Activated CD4-positive, alpha-beta T cell treated with anti-CD3 and anti-CD28 coated beads, Interleukin-2, Interleukin-6, amounts not matched to agents 100 ng/mL and 50 ng/mL, durations not matched to agents 16 hours and 8 hours (primary cell): ENCODE data around the gene COL1A1.

Experiments
- DNase-seq: peaks from one replicate; pipeline ENCODE4 v3.0.0-alpha.2; 2020

The COL1A1 gene

DNA sequence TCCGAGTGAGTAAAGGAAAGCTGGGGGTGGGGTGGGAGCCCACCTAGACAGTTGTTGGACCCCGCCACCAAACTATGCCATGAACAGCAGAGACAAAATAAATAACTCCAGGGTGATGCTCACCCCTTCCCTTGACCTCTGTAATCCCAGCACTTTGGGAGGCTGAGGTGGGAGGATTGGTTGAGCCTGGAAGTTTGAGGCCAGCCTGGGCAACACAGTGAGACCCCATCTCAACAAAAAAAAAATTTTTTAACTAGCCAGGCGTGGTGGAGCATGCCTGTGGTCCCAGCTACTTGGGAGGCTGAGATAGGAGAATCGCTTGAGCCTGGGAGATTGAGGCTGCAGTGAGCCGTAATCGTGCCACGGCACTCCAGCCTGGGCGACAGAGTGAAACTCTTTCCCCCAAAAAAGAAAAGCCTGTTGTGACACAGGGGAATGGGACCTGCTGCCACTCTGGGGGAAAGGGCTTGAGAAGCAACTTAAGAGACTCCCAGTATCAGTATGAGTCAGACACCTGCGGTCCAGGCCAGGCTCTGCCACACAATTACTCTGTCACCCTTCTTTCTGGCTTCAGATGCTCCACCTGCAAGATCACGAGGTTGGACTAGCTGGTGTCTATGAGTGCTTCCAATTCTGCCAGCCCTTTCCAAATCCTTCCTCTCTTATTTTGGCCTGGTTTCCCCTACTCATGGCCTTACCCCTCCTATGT lies 30.6 kb downstream of the COL1A1 start:
- DNase-seq, result peak; percentile 60

DNA sequence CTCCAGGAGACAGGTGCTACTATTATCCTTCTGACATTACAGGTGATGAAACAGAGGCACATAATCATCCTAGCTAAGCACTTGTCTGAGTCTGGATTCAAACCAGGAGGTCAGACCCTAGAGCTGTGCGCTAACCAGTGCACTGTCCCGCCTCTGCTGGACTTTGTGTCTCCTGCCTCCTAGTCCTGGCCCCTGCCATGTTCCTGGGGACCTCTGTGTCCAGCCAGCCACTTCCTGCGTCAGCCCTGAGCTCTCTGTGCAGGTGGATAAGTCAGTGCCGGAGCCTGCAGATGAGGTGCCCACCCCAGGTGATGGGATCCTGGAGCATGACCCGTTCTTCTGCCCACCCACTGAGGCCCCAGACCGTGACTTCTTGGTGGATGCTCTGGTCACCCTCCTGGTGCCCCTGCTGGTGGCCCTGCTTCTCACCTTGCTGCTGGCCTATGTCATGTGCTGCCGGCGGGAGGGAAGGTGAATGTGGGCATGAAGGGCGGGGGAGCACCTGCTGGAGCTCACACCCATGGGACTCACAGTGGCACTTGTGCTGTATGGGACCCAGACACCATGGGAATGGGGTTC lies 31.5 kb downstream of the COL1A1 start:
- DNase-seq, result no peak

DNA sequence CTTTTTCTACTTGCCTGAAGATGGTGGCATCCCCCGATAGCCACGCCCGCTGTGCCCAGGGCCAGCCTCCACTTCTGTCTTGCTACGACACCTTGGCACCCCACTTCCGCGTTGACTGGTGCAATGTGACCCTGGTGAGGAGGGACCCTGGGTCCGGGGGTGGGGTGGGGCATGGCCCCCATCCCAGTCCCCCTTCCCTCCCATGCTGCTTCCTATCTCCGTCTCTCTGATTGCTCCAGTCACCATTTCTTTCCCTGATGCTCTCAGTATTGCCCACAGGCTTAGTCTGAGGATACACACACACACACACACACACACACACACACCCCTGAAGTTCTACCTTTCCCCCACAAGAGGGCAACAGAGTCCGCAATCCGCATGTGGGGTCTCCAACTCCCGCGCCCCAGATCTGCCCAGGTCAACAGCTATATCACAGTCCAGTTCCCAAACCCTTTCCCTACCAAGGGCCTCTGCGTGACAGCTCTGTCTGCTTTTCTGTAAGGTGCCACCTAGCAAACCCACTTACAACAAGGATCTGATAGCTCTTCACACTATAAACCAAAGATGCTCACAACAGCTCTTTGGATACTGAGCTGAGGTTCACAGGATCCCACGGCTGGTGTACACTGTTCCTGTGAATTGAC lies 32.2 kb downstream of the COL1A1 start:
- DNase-seq, result peak; percentile 68

DNA sequence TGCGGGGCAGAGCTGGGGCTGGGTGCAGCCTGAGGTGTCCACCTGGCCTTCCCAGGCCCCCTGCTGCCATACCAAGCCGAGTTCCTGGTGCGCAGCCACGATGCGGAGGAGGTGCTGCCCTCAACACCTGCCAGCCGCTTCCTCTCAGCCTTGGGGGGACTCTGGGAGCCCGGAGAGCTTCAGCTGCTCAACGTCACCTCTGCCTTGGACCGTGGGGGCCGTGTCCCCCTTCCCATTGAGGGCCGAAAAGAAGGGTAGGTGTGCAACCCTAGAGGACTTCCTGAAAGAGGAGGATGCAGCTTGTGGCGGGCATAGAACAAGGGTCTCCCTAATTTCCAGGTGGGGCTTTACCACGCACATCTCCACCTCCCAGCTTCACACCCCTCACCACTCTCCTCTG lies 33.1 kb downstream of the COL1A1 start:
- DNase-seq, result no peak

DNA sequence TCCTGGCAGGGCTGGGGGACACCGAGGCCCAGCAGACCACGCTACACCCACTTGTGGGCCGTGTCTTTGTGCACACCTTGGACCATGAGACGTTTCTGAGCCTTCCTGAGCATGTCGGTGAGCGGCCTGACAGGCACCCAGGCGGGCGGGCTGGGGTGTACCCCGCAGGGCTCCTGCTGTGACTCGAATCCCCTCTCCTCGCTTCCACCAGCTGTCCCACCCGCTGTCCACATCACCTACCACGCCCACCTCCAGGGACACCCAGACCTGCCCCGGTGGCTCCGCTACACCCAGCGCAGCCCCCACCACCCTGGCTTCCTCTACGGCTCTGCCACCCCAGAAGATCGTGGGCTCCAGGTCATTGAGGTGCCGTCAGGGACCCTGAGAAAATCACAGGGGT lies 34.1 kb downstream of the COL1A1 start:
- DNase-seq, result no peak

DNA sequence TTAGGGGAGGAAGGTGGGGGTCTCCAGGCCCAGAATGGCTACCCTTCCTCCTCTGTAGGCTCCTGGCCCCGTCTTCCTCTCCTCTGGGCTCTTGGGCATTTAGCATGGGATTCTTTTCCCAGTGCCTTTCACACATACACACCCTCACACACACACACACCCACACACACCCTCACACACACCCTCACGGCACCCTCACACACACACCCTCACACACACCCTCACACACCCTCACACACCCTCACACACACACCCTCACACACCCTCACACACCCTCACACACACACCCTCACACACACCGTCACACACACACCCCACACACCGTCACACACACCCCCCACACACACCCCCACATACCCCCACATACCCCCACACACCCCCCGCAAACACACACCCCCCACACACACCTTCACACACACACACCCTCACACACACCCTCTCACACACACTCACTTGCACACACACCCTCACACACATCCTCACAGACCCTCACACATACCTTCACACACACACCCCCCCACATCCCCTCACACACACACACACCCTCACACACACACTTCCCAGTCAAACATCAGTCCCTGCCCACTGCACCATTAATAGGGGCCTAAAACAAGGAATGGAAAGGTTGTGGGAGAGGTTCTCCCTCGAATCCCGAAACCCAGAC lies 34.8 kb downstream of the COL1A1 start:
- no peak for DNase-seq

DNA sequence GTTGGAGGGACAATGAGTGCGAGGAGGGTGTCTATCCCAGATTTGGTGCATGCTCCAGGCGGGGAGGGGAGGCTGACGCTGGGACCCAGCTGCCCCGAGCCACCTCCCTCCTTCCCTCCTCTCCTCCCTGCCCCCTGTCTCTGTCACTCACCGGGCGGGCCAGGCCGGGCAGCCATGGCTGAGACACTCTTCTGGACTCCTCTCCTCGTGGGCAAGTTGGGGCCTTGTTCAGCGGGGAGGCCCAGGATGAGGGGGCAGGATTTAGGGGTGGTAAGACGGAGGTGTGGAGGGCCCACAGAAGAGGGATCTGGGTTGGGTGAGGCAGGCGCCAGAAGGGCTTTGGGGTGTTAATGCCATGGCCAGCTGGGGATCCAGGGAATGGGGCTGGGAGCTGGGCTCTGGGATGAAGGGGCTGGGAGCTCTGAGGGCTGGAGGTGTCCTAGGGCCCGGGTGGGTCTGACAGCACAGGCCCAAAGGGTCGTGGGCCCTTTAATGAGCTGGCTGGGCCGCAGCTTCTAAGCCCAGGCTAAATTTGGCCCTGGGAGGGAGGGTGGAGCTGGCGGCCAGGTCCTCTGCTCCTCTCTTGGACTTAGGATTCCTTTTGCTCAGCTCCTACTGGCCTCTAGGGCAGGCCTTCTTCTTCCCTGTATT lies 35.4 kb downstream of the COL1A1 start, which contains the start of gene SGCA:
Gene SGCA, plus strand, starts transcription at position 139 of the 651 bp plus-strand sequence. Its CDS starts 36 bp downstream, at position 175.
- DNase-seq, result no peak

DNA sequence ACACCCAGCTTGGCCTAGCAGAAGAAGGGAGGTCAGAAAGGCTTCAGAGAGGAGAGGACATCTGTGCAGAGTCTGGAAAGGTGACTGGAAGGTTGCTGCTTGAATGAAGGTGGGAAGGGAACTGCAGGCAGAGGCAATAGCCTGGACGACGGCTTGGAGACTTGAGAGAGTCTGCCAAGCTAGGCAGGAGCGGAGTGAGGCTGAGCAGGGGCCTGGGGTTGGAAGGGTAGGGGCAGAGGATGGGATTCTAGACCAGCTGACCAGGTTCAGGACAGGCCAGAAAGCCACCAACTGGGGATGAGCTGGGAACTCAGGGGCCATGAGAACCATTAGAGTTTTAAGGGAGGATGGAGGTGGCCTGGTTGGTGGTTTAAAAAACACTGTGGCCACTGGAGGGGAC lies 36.0 kb downstream of the COL1A1 start:
- no peak for DNase-seq

DNA sequence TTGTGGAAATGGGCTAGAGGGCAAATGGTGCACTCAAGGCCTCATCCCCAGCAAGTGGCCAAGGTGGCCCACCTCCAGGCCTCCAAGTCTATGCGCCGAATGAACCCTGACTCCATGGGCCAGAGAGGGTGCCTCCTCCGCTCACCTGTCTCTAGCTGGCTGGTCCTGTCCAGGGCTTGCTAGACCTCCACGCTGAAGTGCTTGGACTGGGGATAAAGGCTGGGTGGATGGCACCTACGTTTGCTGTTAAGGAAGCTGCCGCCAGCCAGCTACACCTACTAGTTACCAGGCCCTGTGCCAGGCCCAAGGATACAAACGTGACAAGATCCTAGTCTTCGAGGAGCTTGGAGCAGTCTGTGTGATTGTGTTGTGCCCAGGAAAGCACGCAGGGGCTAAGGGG lies 36.4 kb downstream of the COL1A1 start:
- no peak for DNase-seq

DNA sequence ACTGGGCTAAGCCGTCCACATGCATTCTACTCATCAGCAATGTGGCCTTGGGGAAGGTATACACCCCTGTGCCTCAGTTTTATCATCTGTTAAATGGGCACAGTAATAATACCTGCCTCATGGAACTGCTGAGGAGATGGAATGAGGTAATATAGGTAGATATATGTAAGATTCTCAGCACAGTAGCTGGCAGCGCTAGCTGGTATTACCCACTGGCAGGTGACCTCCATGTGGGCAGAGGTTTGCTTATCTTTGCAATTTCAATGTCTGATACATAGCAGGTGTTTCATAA lies 36.8 kb downstream of the COL1A1 start:
- DNase-seq, result no peak

DNA sequence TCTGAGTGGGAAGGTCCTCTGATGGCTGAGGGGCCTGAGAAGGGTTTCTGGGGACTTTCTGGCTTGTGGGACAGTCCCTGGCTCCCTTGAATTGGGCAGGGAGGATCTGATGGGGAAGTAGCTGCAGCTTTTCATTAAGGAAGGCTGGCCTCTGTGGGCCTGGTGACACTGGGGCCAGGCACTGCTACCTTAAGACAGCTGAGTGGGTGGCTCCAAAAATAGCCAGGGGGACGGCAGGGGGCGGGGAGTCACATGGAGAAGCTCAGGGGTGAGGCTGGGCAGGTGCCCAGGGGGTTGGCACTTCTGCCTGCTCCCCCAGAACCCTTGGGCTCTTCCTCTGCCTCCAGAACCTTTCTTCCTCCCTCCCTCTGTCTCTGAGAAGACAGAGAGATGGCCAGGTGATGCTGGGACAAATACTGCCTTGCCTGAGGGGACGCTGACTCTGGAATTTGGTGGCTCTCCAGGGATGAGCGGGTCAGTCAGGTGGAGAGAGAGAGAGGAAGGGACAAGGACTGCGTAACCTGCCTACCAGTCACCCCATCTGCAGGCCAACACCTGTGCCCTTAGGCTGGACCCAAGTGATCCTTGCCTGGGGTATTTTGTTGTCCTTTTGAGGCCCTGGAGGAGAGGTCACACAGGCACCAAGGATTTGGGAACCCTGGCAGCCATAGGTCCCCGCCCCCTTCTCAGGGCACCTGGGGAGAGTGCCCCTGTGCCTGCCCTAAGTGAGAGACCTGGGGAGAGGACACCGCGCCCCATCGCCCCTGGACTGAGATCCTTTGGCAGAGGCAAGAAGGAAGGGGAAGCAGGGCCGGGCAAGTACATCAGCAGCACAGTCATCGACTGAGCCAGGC lies 37.4 kb downstream of the COL1A1 start:
- no peak for DNase-seq

DNA sequence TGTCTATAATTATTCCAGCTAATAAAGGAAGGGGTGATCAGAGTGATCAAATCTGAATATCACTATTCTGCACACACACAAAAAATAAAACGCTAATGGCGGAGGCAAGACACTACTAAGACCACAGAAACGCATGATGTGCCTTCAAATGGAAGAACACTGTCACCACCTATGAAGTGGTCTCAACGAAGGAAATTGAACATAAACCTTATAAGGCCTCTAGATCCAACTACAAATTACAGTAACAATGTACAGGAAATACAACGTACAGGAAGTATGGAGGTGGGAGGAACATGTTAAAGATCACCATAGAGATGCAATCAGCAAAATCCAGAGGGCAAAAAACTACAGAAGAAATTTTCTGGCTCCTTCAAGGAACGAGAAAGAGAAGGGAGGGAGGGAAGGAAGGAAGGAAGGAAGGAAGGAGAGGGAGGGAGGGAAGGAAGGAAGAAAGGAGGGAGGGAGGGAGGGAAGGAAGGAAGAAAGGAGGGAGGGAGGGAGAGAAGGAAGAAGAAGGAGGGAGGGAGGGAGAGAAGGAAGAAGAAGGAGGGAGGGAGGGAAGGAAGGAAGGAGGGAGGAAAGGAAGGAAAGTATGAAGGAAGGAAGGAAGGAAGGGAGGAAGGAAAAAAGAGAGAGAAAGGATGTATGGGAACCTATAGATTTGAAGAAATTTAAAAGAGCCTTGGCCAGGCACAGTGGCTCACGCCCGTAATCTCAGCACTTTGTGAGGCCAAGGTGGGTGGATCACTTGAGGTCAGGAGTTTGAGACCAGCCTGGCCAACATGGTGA lies 38.8 kb downstream of the COL1A1 start:
- DNase-seq, result no peak

DNA sequence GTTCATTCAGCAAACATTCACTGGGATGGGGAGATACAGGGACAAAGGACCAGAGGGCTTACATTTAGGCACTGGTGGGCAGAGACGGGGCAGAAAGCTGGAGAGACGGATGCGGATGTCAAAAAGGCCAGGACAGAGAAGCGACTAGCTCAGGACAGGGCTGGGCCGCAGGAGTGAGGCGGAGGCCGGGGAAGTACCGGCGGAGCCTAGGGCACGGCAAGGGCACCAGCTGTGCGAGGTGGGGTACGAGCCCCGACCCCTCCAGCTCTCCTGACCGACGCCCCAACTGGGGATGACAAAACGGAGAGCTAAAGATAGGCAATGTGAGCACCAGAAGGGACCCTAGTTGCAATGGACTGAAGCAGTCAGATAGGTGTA lies 39.5 kb downstream of the COL1A1 start:
- no peak for DNase-seq

DNA sequence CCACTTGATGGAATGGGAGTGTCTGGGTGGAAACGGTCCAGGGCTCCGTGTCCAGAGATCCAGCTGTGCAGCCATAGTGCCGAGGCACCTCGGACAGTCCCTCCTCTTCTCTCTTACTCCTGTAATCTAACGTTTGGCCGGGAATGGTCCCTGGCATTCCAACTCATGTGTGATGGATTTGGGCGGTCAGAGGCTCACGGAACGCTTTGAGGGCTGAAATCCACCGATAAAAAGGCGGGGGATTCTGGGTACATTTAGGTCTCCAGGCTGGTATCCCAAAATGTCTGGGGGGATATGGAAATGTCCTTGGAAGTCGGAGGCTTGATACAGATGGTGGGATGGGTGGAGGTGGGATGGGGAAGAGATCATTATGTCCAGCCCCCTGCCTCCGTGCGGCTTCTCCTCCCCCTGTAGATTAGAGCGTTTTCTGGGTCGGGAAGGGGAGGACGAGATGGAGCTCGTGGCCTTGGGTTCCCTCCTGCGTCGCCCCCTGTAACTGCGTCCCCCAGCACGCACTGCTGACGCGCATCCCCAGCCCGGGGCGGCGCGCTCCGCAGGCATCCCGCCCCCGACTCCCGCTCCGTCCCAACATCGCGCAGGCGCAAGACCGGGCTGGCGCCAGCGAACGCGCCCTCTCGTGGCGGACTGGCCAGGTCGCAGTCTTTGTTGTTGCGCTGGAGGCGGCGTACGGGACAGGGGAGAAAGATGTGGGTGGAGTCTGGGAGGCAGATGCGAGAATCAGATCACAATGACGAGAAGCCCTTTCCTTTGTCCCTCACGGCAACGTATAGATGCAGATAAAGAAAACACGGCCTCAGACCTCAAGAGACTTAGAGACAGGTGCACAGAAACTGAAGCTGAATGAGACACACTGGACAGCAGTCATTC lies 40.2 kb downstream of the COL1A1 start:
- DNase-seq, result peak; percentile 98

DNA sequence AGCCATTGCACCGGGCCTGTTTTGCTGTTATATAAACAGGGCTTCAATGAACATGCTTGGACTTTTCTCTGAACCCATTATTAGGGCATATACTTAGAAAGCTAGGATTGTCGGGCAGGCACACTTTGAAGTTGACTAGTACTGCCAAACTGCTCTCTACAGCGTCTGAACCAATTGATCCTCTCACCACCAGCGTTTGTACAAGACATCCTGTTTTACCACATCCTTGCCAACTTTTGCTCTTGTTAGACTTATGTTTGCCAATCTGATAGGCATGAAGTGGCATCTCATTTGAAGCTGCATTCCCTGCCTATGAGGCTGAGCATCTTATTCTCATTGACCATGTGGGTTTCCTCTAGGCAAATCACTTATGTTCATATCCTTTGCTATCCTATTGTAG lies 43.5 kb downstream of the COL1A1 start:
- peak; percentile 30 for DNase-seq

DNA sequence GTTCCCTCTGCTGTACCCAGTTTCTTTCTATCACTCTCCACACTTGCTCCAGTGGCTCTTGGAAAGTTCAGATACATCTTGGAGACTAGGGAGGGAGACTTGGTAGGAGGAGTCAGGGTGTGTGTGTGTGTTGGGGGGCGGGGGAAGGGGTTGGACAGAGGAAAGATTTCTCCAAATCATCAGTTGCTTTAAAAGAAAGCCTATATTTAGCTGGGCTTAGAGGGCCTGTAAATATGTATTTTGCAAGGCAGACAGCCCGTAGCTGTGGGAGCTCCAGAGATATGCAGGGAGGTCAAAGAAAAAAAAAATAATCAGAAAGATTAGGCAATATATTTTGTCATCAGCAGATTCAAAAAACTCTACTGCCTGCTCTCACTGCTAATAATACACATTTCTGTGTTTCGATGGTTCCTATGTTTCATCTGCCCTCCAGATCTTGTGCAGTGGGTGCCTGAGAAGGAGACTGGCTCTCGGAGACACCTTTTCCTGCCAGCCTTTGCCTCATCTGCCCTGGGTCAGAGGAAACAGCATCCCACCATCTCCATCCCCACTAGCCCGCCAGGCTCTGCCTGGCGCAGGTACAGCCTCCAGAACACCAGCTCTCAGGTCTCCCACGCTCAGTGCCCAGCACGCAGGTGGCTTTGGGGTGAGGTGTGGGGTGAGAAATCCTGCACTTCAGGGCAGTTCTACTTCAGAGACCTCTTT lies 46.2 kb downstream of the COL1A1 start:
- no peak for DNase-seq

DNA sequence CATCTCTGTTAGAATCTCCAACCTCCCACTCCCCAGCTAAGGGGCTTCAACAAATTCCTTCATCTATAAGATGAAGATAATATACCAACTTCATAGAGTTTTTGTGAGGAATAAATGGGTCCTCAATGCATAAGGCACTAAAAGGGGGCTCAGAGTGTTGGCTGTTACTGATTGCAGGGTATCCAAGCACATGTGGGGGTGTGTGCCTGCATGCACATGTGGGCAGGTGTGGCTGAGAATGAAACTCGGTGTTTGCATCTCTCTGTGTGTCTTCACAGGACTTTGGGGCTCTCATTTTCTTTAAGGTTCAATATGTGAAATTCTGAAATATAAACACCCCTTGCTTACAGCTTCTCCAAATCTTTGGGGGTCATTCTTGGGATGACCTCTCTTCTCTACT lies 46.8 kb downstream of the COL1A1 start:
- no peak for DNase-seq

DNA sequence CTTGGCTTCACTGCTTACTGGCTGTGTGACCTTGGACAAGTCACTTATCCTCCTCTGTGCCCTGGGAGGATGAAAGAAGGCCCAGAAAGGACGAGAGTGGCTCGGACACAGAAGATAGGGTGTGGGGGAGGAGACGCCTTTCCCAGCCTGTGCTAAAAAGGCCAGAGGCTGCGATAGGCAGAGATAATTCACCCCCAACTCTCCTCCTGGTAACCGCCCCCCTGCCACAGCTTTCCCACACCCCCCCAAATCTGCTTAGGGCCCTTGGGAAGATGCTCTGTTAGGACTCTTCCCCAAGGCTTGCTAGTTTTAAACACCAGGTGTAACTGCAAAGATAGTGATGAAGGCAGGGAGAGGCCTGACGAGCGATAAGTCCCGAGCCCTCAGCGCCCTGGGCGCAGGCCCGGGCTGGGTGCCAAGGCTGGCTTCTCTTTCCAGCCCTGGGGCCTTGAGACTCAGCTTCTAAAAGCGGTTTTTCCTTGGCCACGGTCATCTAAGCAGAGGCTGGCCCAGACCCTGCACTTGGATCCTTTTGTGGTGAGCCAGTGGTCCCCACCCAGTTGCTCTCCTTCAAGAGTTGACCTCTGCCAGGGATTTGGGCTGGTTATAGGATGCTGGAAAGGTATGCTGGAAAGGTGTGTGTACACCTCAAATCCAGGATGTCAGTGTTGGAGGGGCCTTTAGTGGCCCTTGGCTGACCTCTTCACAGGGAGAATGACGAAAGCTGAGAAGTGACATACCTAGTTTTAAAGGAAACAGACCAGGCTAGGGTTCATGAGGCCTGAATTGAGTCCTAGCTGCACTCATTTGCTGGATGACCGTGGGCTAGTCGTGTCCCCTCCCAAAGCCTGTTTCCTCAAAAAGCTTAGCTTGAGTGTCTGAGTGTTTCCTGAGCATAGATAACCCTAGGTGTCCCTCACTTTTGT lies 47.5 kb downstream of the COL1A1 start:
- no peak for DNase-seq

DNA sequence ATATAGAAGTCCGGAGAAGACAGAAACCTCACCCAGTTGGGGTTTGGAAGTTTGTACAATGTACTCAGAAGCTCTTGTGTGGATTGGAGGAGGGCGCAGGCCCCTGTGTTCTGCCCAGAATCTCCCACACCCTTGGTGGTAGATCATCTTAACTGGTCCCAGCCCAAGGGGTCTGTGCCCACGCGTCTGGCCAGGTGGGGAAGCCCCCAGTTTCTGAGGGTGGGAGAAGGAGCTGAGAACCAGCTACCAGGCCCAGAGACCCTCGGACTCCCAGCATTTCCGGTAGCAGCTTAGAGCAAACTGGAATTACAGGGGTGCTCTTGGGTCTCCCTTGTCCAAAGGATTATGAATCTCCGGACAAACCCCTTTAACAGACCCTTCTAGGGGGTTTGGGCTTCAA lies 48.7 kb downstream of the COL1A1 start:
- DNase-seq, result no peak
